H9 (cell line): ENCODE data around the gene CNDP2. TPM values are rescaled to one million over a fixed set of nuclear protein-coding genes. Genes with fewer than 3 reads are reported as not detected.

ENCODE experiments used
- DNase-seq: peaks from one replicate; pipeline ENCODE4 v3.0.0-alpha.2; 2017
- H2AFZ ChIP-seq: one replicate; pipeline ENCODE4 v1.6.1; 2013; ENCODE audit warnings: mild to moderate bottlenecking, low read length, control low read depth, moderate library complexity
- H2AK5ac ChIP-seq: 2 replicates; pipeline ENCODE4 v1.6.1; 2013; ENCODE audit warnings: low read length, control low read depth, mixed read lengths; ENCODE audit not compliant: insufficient read length
- H2BK120ac ChIP-seq: one replicate; pipeline ENCODE4 v1.6.1; 2013; ENCODE audit warnings: low read depth, mild to moderate bottlenecking, low read length, control low read depth, inconsistent platforms; ENCODE audit not compliant: poor library complexity, severe bottlenecking
- H2BK12ac ChIP-seq: 2 replicates; pipeline ENCODE4 v1.6.1; 2013; ENCODE audit warnings: low read length, control low read depth, mixed read lengths, low read depth; ENCODE audit not compliant: insufficient read length
- H2BK15ac ChIP-seq: 2 replicates; pipeline ENCODE4 v1.6.1; 2013; ENCODE audit warnings: low read depth, low read length, control low read depth
- H2BK20ac ChIP-seq: one replicate; pipeline ENCODE4 v1.6.1; 2013; ENCODE audit warnings: low read depth, mild to moderate bottlenecking, low read length, control low read depth, inconsistent platforms; ENCODE audit not compliant: poor library complexity, severe bottlenecking
- H2BK5ac ChIP-seq: 2 replicates; pipeline ENCODE4 v1.6.1; 2013; ENCODE audit warnings: low read length, control low read depth, mixed read lengths; ENCODE audit not compliant: insufficient read length
- H3K14ac ChIP-seq: 2 replicates; pipeline ENCODE4 v1.6.1; 2013; ENCODE audit warnings: low read length, control low read depth; ENCODE audit not compliant: insufficient read depth
- H3K18ac ChIP-seq: 2 replicates; pipeline ENCODE4 v1.6.1; 2013; ENCODE audit warnings: low read depth, mild to moderate bottlenecking, mixed read lengths, low read length, control low read depth; ENCODE audit not compliant: insufficient read length
- H3K23ac ChIP-seq: 2 replicates; pipeline ENCODE4 v1.6.1; 2013; ENCODE audit warnings: low read length, control low read depth, mixed read lengths, low read depth; ENCODE audit not compliant: insufficient read length
- H3K23me2 ChIP-seq: 2 replicates; pipeline ENCODE4 v1.6.1; 2013; ENCODE audit warnings: low read depth, mild to moderate bottlenecking, mixed read lengths, low read length, control low read depth; ENCODE audit not compliant: insufficient read length, poor library complexity, severe bottlenecking
- H3K27ac ChIP-seq: 2 replicates; pipeline ENCODE4 v1.5.1; 2013; ENCODE audit warnings: low read length, control low read depth, mixed read lengths, low read depth; ENCODE audit not compliant: insufficient read length
- H3K27me3 ChIP-seq: 2 replicates; pipeline ENCODE4 v1.6.1; 2013; ENCODE audit warnings: low read length, control low read depth, inconsistent platforms; ENCODE audit not compliant: insufficient read depth
- H3K4ac ChIP-seq: 2 replicates; pipeline ENCODE4 v1.6.1; 2013; ENCODE audit warnings: low read depth, mild to moderate bottlenecking, control low read depth, inconsistent platforms, low read length, moderate library complexity
- H3K4me1 ChIP-seq: 2 replicates; pipeline ENCODE4 v1.6.1; 2013; ENCODE audit warnings: low read length, control low read depth, inconsistent platforms; ENCODE audit not compliant: insufficient read depth
- H3K4me2 ChIP-seq: 2 replicates; pipeline ENCODE4 v1.6.1; 2013; ENCODE audit warnings: low read length, control low read depth, mixed read lengths; ENCODE audit not compliant: insufficient read length, insufficient read depth
- H3K56ac ChIP-seq: 2 replicates; pipeline ENCODE4 v1.6.1; 2013; ENCODE audit warnings: low read depth, mild to moderate bottlenecking, mixed read lengths, low read length, control low read depth; ENCODE audit not compliant: insufficient read length
- H3K79me1 ChIP-seq: 2 replicates; pipeline ENCODE4 v1.6.1; 2013; ENCODE audit warnings: low read depth, mild to moderate bottlenecking, moderate library complexity, low read length, control low read depth, inconsistent platforms; ENCODE audit not compliant: insufficient read depth, poor library complexity, severe bottlenecking
- H3K79me2 ChIP-seq: 2 replicates; pipeline ENCODE4 v1.6.1; 2013; ENCODE audit warnings: low read length, control low read depth, inconsistent platforms; ENCODE audit not compliant: insufficient read depth
- H3K9ac ChIP-seq: 2 replicates; pipeline ENCODE4 v1.6.1; 2013; ENCODE audit warnings: low read length, control low read depth, mixed read lengths; ENCODE audit not compliant: insufficient read length; ENCODE audit errors: extremely low read depth
- H3K9me3 ChIP-seq: one replicate; pipeline ENCODE4 v1.6.1; 2013; ENCODE audit warnings: low read depth, low read length, inconsistent platforms; ENCODE audit not compliant: control insufficient read depth
- H3T11ph ChIP-seq: one replicate; pipeline ENCODE4 v1.6.1; 2013; ENCODE audit warnings: mild to moderate bottlenecking, low read length, control low read depth, inconsistent platforms
- H4K20me1 ChIP-seq: one replicate; pipeline ENCODE4 v1.6.1; 2013; ENCODE audit not compliant: control insufficient read depth, insufficient read length, insufficient read depth
- H4K5ac ChIP-seq: 2 replicates; pipeline ENCODE4 v1.6.1; 2013; ENCODE audit warnings: low read depth, mild to moderate bottlenecking, mixed read lengths, low read length, control low read depth; ENCODE audit not compliant: insufficient read length
- H4K8ac ChIP-seq: replicated peaks from 2 replicates; pipeline ENCODE4 v1.6.1; 2013; ENCODE audit warnings: low read length, control low read depth, mixed read lengths, low read depth; ENCODE audit not compliant: insufficient read length
- H4K91ac ChIP-seq: 2 replicates; pipeline ENCODE4 v1.6.1; 2013; ENCODE audit warnings: low read depth, mild to moderate bottlenecking, moderate library complexity, mixed read lengths, low read length, control low read depth; ENCODE audit not compliant: insufficient read length
- H3K27ac Mint-ChIP-seq, 3 experiments: 2 replicates in 2 of 3; 3 replicates in 1 of 3; pipeline ENCODE4 v1.8.0; 2020 to 2021; ENCODE audit warnings: mixed read lengths in 3 of 3, mild to moderate bottlenecking in 1 of 3, moderate library complexity in 1 of 3
- H3K27me3 Mint-ChIP-seq: 2 replicates; pipeline ENCODE4 v1.8.0; 2021; ENCODE audit warnings: low read depth, mild to moderate bottlenecking, moderate library complexity, mixed read lengths
- H3K36me3 Mint-ChIP-seq, 3 experiments: 2 replicates in 2 of 3; 3 replicates in 1 of 3; pipeline ENCODE4 v1.8.0; 2020 to 2021; ENCODE audit warnings: low read depth in 3 of 3, mixed read lengths in 3 of 3; ENCODE audit not compliant: insufficient read depth in 1 of 3
- H3K4me1 Mint-ChIP-seq, 2 experiments: 2 replicates each; pipeline ENCODE4 v1.8.0; 2020; ENCODE audit warnings: mixed read lengths in 2 of 2
- H3K4me3 Mint-ChIP-seq, 2 experiments: 2 replicates in 1 of 2; 3 replicates in 1 of 2; pipeline ENCODE4 v1.8.0; 2020 to 2021; ENCODE audit warnings: mild to moderate bottlenecking in 2 of 2, mixed read lengths in 2 of 2, moderate library complexity in 1 of 2
- H3K9me3 Mint-ChIP-seq, 2 experiments: 2 replicates in 1 of 2; 3 replicates in 1 of 2; pipeline ENCODE4 v1.8.0; 2020; ENCODE audit warnings: mild to moderate bottlenecking in 2 of 2, mixed read lengths in 2 of 2, moderate library complexity in 1 of 2
- WGBS: extraction: QIAGEN DNeasy Blood & Tissue Kit; methylation state at CpG from one replicate; pipeline ENCODE4 v1.1.7; 2013; ENCODE audit warnings: missing lambda C conversion rate, low lambda C conversion rate, mixed read lengths; ENCODE audit not compliant: insufficient read length; ENCODE audit errors: extremely low coverage; 5-methylcytosine and 5-hydroxymethylcytosine counted together
- total RNA-seq: library from RNA; stranded (reverse); gene quantifications from 2 replicates; pipeline ENCODE4 v1.2.1, GENCODE V29; 2021
- TF ChIP-seq, protein P1 (sequence below): fragments of 200-600 bp; sonication (generic); conservative IDR thresholded peaks from 3 replicates; pipeline ENCODE4 v1.8.0; 2021; ENCODE audit warnings: antibody characterized with exemption, mild to moderate bottlenecking

CNDP2 gene
- total RNA-seq, 1 experiment from 2014 or later: 212 TPM

DNA sequence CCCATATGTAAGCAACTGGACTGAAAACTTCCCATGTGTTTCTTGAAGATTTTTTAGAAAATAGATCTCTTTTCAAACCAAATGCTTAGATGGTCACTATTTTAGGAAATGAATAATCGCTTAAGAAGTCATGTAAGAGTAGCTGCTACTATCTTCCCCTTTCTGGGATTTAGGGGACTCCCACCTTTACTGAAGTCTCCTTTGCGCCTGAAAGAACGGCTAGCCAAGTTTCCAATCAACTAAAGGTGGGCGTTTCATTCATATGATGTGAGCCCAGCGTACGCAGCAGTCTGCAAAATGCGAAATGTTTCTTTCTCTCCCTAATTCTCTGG, 40.2 kb upstream of the CNDP2 start:
- Histone ChIP-seq H2BK15ac (no peak overlapping the region), H2AK5ac (no peak overlapping the region), H3K14ac (no peak overlapping the region), H4K8ac (no peak overlapping the region), H3K18ac (no peak overlapping the region), H3K27ac (no peak overlapping the region), H4K91ac (no peak overlapping the region), H2BK20ac (no peak overlapping the region), H3K56ac (no peak overlapping the region), H2BK5ac (no peak overlapping the region), H3K9ac (no peak overlapping the region), H3K27me3 (peaks cover 27% of the 10 kb centered on the region; the same call in 1 of the 2 replicates), H3K23ac (no peak overlapping the region), H3T11ph (no peak overlapping the region), H4K20me1 (no peaks in the 10 kb centered on the region), H2BK120ac (no peak overlapping the region), H3K23me2 (peaks cover 6% of the 10 kb centered on the region), H2BK12ac (no peak overlapping the region), H4K5ac (no peak overlapping the region), H3K4ac (no peak overlapping the region), H3K4me1 (no peaks in the 10 kb centered on the region; the same call in 1 of the 2 replicates), H2AFZ (no peak overlapping the region), H3K79me2 (no peaks in the 10 kb centered on the region), H3K4me2 (peak overlapping the region; percentile 50), H3K79me1 (no peaks in the 10 kb centered on the region), H3K9me3 (no peaks in the 10 kb centered on the region)
- Mint-ChIP-seq H3K36me3 (no peaks in the 10 kb centered on the region; a peak in 1 of 7 replicates), H3K4me1 (peaks cover 12 to 24% of the 10 kb centered on the region in 2 experiments), H3K9me3 (no peaks in the 10 kb centered on the region; a peak in 2 of 5 replicates), H3K4me3 (peak overlapping the region; percentile 59 to 78), H3K27me3 (peaks cover 70% of the 10 kb centered on the region), H3K27ac (no peak overlapping the region)
- DNase-seq: no peak
- TF ChIP-seq, protein P1, sequence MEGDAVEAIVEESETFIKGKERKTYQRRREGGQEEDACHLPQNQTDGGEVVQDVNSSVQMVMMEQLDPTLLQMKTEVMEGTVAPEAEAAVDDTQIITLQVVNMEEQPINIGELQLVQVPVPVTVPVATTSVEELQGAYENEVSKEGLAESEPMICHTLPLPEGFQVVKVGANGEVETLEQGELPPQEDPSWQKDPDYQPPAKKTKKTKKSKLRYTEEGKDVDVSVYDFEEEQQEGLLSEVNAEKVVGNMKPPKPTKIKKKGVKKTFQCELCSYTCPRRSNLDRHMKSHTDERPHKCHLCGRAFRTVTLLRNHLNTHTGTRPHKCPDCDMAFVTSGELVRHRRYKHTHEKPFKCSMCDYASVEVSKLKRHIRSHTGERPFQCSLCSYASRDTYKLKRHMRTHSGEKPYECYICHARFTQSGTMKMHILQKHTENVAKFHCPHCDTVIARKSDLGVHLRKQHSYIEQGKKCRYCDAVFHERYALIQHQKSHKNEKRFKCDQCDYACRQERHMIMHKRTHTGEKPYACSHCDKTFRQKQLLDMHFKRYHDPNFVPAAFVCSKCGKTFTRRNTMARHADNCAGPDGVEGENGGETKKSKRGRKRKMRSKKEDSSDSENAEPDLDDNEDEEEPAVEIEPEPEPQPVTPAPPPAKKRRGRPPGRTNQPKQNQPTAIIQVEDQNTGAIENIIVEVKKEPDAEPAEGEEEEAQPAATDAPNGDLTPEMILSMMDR: no peak
- no CpG with 5 or more reads among the region's 7 CpGs for WGBS
